RCC 7860 (cell line): ENCODE measurements around the gene UCP3.

Source experiments
- DNase-seq: peaks from one replicate; pipeline ENCODE4 v3.0.0-alpha.2; 2015; ENCODE audit warnings: low spot score
- FAIRE-seq: peaks from 2 replicates; lab custom pipeline; 2012; peaks lifted over from hg19 to GRCh38; lab: Jason Lieb, UNC

The UCP3 gene, protein sequence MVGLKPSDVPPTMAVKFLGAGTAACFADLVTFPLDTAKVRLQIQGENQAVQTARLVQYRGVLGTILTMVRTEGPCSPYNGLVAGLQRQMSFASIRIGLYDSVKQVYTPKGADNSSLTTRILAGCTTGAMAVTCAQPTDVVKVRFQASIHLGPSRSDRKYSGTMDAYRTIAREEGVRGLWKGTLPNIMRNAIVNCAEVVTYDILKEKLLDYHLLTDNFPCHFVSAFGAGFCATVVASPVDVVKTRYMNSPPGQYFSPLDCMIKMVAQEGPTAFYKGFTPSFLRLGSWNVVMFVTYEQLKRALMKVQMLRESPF

GRCh38 chr11:74008373-74009229 lies at the start of gene UCP3:
TSS of gene UCP3 (minus strand) at chr11:74009085. CDS start at chr11:74007042, 2,043 bp downstream.
- no peak for DNase-seq
- FAIRE-seq, result no peak

DNA sequence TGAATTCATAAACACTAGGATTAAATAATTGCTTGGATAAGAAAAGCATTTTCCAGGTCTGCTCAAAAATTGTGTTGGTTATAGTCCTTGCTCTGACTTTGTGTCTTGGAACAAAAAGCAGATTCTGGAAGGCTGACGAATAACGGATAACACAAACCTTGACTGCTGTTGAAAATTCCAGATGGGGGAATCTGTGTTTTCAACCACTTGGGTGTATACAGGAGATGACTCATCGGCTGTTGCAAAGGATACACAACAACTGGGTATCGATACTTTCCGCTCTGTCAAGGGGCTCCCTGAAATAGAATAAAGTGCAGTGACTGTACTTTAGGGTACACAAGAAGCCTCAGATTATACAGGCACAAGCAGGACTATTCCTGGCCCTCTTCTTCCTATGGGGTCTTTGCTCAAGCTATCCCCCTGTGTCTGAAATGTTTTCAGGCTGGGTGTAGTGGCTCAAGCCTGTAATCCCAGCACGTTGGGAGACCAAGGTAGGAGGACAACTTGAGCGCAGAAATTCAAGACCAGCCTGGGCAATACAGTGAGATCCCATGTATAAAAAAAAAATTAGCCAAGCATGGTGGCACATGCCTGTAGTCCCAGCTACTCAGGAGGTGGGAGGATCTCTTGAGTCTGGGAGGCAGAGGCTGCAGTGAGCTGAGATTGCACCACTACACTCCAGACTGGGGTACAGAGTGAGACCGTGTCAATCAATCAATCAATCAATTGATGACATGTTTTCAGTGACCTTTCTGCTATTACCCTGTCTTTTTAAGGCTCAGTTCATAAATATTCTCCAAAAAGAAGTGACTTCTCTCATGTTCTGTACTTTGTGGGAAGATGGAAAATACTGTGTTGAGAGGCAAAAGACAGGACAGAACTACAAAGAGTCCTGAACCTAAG lies 48.6 kb upstream of the UCP3 start:
- DNase-seq (no peak), FAIRE-seq (no peak)

- DNase-seq (peak; percentile 9), FAIRE-seq (no peak)
Observed at GRCh38 chr11:74055938-74056337, 47.1 kb upstream of the UCP3 start.

DNA sequence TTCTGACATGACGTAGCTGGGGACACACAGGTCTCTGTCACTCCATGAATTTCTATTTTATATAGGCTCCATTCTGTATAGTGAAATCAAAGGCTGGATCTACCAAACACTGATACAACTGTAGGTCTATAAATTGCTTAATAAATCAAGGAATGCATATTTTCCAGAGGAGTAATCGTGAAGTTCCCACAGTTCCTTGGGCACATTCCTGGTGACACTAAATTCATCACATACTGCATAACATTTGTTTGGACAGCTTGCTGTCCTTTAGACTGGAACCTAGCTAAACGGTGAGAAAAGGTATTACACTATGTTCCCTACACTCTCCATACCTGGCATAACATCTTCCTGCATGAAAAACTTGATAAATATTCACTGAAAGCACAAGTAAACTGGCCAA lies 41.6 kb upstream of the UCP3 start:
- FAIRE-seq (no peak), DNase-seq (no peak)

- FAIRE-seq, result no peak
- no peak for DNase-seq
Observed at GRCh38 chr11:74048993-74049392, 40.1 kb upstream of the UCP3 start.

GRCh38 chr11:74044538-74044937 lies 35.7 kb upstream of the UCP3 start:
- FAIRE-seq (no peak), DNase-seq (no peak)

- FAIRE-seq (no peak), DNase-seq (no peak)
Observed at GRCh38 chr11:74043450-74043849, 34.6 kb upstream of the UCP3 start.

GRCh38 chr11:74037309-74037708 lies 28.4 kb upstream of the UCP3 start:
- DNase-seq (peak; percentile 74), FAIRE-seq (no peak)

DNA sequence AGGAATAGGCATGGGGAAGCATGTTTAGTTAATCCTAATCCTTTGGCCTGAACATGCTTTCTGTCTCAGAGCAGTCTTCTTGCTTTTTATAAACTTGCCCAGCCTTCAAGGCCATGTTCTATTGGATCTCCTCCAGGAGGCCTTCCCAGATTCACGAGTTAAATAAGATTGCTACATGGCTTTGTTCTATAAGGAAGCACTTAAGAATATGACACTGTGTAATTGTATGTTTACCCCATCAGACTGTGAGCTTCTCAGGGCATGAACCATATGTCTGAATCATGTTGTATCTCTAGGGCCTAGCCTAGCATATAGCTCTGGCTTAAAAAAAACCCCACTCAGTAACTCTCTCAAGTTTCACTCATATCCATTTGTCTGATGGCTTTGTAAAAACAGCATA lies 26.4 kb upstream of the UCP3 start:
- FAIRE-seq (no peak), DNase-seq (no peak)

DNA sequence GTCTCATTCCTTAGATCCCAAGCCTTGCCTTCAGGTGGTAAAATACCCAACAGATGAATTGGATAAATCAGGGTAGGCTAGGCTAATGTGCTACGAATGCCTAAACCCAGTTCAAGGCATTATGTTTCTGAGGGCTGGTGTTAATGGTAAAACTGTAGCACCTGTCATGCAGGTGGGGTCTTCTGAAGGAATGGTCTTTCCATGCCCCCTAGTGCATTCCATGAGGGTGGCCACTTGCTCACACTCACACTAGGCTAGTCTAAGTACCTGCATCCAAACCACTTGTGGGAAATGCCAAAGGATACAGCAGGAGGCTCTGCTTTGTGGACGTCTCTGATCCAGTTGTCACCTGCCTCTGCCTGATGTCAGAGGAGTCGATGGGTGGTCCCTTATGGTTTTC lies 24.2 kb upstream of the UCP3 start:
- no peak for FAIRE-seq
- DNase-seq, result no peak

DNA sequence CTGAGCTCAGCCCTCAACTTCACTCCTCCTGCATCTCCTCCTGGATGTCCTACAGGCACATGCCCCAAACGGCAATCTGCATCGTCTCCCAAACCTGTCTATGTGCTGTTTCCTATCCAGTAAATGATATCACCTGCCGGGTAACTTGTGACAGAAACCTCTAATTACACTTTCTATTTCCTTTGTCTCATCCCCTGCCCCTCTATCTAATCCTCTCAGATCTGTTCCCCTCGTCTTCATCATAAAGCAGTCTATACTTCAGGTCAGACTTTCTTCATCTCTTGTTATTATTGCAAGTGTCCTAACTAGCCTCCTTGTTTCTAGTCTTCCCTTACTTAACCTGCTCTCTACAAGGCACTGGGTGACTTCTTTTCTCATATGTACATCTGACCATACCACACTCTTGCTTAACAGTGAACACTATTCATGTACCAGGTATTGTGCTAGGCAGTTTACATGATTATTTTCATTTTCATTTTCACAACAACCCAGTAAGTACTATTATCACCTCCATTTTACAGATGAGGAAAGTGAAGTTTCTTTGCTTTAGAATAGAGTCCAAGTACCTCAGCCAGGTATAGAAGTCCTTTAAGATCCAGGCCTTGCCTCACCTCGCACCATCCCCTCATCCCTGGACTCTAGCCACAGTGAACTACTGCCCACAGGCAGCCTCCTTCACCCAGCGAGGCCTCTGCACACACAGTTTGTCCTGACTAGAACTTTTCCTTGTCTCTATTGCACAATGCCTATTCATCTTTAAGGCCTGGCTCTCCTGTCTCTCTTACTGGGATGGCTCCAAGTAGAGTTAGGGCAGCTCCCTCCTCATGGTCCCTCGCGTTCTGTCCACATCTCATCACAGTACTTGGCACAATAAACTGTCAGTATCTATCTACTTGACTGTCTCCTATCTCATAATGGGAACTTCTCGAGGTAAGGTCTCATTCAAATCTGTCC lies 22.1 kb upstream of the UCP3 start:
- FAIRE-seq, result no peak
- no peak for DNase-seq

GRCh38 chr11:74025467-74026166 lies 16.7 kb upstream of the UCP3 start:
- FAIRE-seq (peak; percentile 91), DNase-seq (peak; percentile 91)

GRCh38 chr11:74024261-74025029 lies 15.6 kb upstream of the UCP3 start:
- DNase-seq, result peak; percentile 57

GRCh38 chr11:74023276-74023675 lies 14.4 kb upstream of the UCP3 start:
- no peak for DNase-seq
- no peak for FAIRE-seq

More at GRCh38 chr11:74024261-74025029, 15.6 kb upstream of the UCP3 start:
- FAIRE-seq, result peak; percentile 60

GRCh38 chr11:74022546-74022945 lies 13.7 kb upstream of the UCP3 start:
- DNase-seq, result no peak
- no peak for FAIRE-seq

- FAIRE-seq (no peak), DNase-seq (no peak)
Observed at GRCh38 chr11:74021998-74022397, 13.1 kb upstream of the UCP3 start.

DNA sequence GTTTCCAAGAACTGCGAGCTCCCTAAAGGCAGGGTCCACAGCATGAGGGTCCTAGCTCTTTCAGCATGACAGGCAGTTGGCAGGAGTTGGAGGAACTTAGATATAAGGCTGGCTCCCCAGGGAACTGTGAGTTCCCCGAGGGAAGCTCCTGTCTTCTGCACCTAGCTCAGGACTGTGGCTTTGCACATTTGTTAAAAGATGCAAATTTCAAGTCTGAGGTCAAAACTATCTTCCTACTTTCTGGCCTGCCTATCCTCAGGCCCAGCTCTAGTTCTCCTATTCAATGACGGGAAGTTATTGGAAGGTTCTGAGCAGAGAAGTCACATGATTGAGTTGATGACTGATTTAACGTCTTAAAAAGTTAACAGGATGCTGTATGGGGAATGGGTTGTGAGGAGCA lies 11.7 kb upstream of the UCP3 start:
- FAIRE-seq (no peak), DNase-seq (no peak)

GRCh38 chr11:74019860-74020259 lies 11.0 kb upstream of the UCP3 start:
- no peak for DNase-seq
- no peak for FAIRE-seq
